ENCODE results near the gene INS. TPM values are rescaled to one million over a fixed set of nuclear protein-coding genes. Genes with fewer than 3 reads are reported as not detected.

INS gene
- total and polyA plus RNA-seq, 2 of the 8 experiments (the other 6 are each of a cell fraction or from before 2014, with no cell fraction given) = not detected

- TF ChIP-seq RBBP5 (IDR thresholded peaks at IDR 0.05; ENCODE audit: borderline replicate concordance, low read depth, low read length) = no peak
- no peak for TF ChIP-seq RAD21 (IDR thresholded peaks at IDR 0.05 in 1 of 2, conservative IDR thresholded peaks at IDR 0.05 in 1 of 2; ENCODE audit: low read depth in 2 of 2, low read length in 2 of 2)
Measured at GRCh38 chr11:2165571-2165970, 4.6 kb upstream of the INS start (continued).

All from H1 (cell line).